AG04450 (cell line): ENCODE measurements around the gene CELF5. TPM values are rescaled to one million over a fixed set of nuclear protein-coding genes. Genes with fewer than 3 reads are reported as not detected.

Source experiments
- CTCF ChIA-PET: fragments of 300-600, 350-600 bp; formaldehyde crosslinking; extraction: SDS; loops from one replicate; lab custom pipeline; 2022; ENCODE audit warnings: antibody characterized with exemption, inconsistent platforms; lab: Charles Lee
- POLR2A ChIA-PET: fragments of 350-600 bp; formaldehyde crosslinking; extraction: SDS; loops from one replicate; lab custom pipeline; 2021; ENCODE audit warnings: antibody characterized with exemption, inconsistent platforms; lab: Yijun Ruan, JAX
- DNase-seq: peaks from one replicate; pipeline ENCODE4 v3.0.0-alpha.2; 2011; ENCODE audit warnings: low read depth, low spot score
- H3K27ac ChIP-seq: one replicate; pipeline ENCODE4 v1.5.1; 2012; ENCODE audit warnings: low read depth, low read length, control low read depth
- H3K27me3 ChIP-seq: one replicate; pipeline ENCODE4 v1.6.0; 2012; ENCODE audit warnings: low read length; ENCODE audit not compliant: control insufficient read depth, insufficient read depth
- H3K4me3 ChIP-seq: 2 replicates; pipeline ENCODE4 v1.5.1; 2011; ENCODE audit warnings: mild to moderate bottlenecking, low read depth, low read length, control low read depth
- H3K9me3 ChIP-seq: 2 replicates; pipeline ENCODE4 v1.5.1; 2012; ENCODE audit warnings: low read length; ENCODE audit not compliant: control insufficient read depth, insufficient read depth
- CTCF ChIP-seq: IDR thresholded peaks from 2 replicates; pipeline ENCODE4 v1.5.1; 2011; ENCODE audit warnings: low read depth, low read length, control low read depth, inconsistent platforms
- polyA plus RNA-seq: library from polyadenylated mRNA; depleted of rRNA; stranded (reverse); fragments of >200 nt; gene quantifications from 2 replicates; pipeline ENCODE4 v1.2.3, GENCODE V29; 2011

The CELF5 gene
- polyA plus RNA-seq, 1 experiment, result not detected

DNA sequence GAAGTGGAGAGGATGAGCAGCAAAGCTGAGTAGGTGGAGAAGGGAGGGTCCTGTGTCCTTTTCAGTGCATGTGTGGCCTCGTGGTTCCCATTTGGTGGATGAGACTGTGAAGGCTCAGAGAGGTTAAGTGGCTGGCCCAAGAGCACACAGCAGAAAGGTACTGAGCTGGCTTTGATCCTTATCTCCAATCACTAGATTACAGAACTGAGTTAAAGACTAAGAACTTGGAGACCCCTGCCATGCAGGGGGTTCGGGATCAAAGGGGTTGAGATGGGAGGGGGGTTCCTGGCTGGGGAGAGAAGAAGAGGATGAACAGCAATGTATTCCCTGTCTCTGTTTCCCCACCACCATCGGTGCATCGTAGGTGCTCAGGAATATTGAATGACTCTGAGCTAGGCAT lies 11.8 kb downstream of the CELF5 start:
- peaks cover 6% of the 10 kb centered on the region for H3K27me3 ChIP-seq
- no peak overlapping the region for H3K4me3 ChIP-seq
- POLR2A ChIA-PET, result no interaction called here
- no peaks in the 10 kb centered on the region; the same call in 1 of the 2 replicates for H3K9me3 ChIP-seq
- CTCF ChIA-PET, result no interaction called here
- DNase-seq, result no peak
- no peak overlapping the region for H3K27ac ChIP-seq
- no peak for TF ChIP-seq CTCF

- ChIA-PET POLR2A (no interaction called here), CTCF (no interaction called here)
- Histone ChIP-seq H3K27ac (no peak overlapping the region), H3K4me3 (no peak overlapping the region), H3K27me3 (peaks cover 5% of the 10 kb centered on the region), H3K9me3 (no peaks in the 10 kb centered on the region; the same call in 1 of the 2 replicates)
- no peak for DNase-seq
- TF ChIP-seq CTCF, result no peak
Observed at GRCh38 chr19:3238066-3238561, 13.7 kb downstream of the CELF5 start.

GRCh38 chr19:3239367-3239766 lies 14.9 kb downstream of the CELF5 start:
- H3K27ac ChIP-seq, result no peak overlapping the region
- no peak for TF ChIP-seq CTCF
- DNase-seq, result no peak
- ChIA-PET CTCF (no interaction called here), POLR2A (no interaction called here)
- H3K4me3 ChIP-seq, result no peak overlapping the region
- H3K9me3 ChIP-seq, result no peaks in the 10 kb centered on the region; the same call in 1 of the 2 replicates
- no peaks in the 10 kb centered on the region for H3K27me3 ChIP-seq

DNA sequence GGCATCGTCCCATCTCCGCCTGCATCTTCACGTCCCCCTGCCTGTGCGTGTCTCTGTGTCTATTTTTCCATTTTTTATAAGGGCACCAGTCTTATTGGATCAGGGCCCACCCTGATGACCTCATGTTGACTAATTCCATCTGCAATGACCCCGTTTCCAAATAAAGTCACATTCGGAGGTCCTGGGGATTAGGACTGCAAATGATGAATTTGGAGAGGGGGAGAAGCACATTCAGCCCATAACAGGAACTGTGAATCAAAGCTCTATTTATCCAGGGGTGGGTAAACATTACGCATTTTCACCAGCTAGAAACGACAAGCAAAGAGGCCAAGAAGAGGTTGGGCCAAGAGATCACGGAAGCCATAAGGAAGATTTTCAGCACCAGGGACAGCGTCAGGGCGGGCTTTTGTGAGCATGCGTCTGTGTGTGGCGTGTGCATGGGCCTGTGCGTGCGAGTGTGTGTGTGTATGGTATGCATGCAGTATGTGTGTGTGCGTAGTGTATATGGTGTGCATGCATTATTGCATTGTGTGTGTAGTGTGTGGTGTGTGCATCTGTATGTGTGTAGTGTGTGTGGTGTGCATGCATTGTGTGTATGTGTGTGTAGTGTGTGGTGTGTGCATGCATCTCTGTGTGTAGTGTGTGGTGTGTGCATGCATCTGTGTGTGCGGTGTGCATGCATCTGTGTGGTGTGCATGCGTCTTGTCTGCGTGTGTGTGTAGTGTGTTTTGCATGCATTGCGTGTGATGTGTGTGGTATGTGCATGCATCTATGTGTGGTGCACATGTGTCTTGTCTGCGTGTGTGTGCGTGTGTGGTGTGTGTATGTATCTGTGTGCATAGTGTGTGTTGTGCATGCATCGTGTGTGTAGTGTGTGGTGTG lies 19.6 kb downstream of the CELF5 start:
- TF ChIP-seq CTCF, result no peak
- no peaks in the 10 kb centered on the region for H3K9me3 ChIP-seq
- CTCF ChIA-PET, result no interaction called here
- peak; percentile 23 for DNase-seq
- POLR2A ChIA-PET, result no interaction called here
- H3K27ac ChIP-seq, result no peak overlapping the region
- no peaks in the 10 kb centered on the region for H3K27me3 ChIP-seq
- H3K4me3 ChIP-seq, result no peak overlapping the region

DNA sequence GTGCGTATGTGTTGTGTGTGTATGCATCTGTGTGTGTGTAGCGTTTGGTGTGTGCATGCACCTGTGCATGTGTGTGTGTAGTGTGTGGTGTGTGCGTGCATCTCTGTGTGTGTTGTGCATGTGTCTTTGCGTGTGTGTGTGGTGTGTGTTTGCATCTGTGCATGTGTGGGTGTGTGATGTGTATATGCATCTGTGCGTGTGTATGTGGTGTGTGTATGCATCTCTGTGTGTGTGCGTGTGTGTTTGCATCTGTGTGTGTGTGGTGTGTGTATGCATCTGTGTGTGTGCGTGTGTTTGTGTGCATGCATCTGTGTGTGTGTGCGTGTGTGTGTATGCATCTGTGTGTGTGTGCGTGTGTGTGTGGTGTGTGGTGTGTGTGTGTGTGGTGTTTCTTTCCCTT lies 20.6 kb downstream of the CELF5 start:
- Histone ChIP-seq H3K9me3 (0 out of 2 replicates have a peak, but pooled peaks cover 4% of the 10 kb centered on the region), H3K27ac (no peak overlapping the region), H3K4me3 (no peak overlapping the region), H3K27me3 (no peaks in the 10 kb centered on the region)
- ChIA-PET CTCF (no interaction called here), POLR2A (no interaction called here)
- no peak for DNase-seq
- no peak for TF ChIP-seq CTCF
